ENCODE data around the gene PISD.

PISD gene

DNA sequence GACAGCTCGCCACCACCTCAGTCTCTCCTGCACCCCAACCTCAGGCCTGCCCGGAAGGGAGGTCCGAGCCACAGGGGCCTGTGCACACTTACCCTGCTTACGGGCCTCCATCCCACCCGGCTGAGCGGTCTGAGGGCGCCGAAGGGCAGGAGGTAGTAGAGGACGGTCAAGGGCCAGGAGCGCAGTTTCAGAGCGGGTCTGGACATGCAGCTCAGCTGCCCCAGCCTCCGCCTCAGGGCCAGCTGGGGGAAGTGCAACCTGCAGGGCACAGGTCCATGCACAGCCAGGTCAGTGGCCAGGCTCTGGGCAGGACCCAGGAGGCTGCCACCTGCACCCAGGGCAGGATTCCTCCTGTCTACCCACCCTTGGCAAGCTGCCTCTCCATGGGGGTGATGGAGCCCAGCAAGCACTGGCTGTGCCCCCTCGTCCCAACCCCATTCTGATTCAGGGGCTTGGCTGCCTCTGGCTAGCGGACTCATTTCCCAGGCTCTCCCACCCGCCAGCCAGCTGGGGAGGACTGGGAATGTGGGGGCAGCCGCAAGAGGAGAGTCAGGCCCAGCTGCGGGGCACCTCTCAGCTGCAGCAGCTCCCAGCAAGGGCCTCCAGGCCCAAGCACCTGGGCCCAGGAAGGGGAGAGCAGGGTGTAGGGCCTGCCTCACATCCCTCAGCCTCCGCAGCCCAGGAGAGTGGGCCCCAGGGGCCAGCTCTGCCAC is 38.3 kb downstream of the PISD start:
- no peak for DNase-seq

DNA sequence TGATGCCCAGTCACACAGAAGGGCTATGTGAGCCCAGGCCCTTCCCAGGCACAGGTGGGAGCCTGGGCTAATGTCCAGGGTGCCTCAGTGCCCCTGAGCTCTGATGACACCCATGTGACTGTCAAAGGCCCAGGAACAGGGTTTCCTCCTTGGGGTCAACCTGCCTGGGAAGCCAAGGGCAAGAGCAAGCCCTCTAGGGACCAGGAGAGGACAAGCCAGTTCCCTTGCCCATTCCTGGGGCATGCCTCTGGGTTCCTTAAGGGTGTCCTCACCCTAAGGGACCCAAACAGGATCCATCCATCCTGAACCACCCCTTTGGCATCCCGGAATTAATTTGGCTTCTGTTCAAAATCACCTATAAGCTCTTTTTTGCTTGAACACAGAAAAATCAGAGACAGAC is 39.0 kb downstream of the PISD start:
- no peak for DNase-seq

DNA sequence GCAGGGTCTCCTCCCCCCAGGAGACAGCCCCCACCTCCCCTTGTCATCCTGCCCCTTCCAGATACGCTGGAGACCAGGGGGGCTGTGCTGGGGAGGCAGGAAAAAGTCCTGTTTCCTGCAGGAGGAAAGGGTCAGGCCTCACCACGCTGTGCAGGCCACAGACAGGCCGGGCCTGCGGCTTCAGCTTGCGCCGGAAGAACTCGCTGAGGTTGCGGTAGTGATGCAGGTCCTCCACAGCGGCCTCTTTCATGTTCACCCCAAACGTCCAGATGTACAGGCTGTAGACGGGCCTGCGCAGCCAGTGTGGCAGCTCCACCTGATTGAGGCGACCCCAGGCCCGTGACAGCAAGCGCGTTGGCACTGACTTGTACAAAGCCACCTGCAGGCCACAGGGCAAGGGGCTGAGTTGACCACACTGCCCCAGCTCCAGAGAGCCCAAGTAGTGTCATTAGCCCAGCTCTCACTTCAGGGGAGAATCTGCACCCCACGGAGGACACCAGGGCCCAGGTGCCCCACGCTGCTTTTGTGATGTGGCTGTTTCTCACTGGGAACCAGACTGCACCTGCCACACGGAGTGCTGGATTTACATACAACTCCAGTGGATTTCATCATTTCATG is 40.4 kb downstream of the PISD start:
- no peak for DNase-seq

DNA sequence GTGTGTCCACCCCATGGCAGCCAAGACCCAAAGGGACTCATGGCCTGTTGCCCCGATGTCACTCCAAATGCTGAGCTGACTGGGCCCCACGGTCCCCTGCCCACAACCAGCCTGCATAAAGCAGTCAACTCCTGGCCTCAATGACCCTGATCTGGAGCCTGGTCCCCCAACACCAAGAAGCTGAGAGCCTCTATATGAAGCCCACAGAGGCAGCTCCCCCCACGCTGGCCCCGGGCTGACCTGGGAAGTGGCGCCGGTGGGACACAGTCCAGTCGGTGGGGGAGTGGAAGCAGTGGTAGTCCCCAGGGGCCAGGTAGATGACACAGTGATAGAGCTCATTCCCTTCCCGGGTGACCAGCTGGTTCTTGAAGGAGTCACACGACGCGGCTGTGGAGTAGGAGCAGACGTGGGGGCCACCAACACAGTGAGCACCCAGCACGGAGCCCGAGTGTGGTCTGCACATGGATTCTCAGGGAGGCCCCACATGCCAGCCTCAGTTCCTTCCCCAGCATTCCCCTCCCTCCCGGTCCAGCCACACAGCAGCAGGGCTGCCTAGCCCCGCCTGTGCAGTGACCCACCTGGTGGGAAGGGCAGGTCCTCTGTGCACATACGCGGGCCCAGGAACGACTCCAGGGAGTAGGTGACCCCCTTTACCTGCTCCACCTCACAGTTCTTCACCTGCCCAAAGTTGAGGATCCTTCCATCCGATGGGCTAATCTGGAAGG is 41.1 kb downstream of the PISD start:
- no peak for DNase-seq

DNA sequence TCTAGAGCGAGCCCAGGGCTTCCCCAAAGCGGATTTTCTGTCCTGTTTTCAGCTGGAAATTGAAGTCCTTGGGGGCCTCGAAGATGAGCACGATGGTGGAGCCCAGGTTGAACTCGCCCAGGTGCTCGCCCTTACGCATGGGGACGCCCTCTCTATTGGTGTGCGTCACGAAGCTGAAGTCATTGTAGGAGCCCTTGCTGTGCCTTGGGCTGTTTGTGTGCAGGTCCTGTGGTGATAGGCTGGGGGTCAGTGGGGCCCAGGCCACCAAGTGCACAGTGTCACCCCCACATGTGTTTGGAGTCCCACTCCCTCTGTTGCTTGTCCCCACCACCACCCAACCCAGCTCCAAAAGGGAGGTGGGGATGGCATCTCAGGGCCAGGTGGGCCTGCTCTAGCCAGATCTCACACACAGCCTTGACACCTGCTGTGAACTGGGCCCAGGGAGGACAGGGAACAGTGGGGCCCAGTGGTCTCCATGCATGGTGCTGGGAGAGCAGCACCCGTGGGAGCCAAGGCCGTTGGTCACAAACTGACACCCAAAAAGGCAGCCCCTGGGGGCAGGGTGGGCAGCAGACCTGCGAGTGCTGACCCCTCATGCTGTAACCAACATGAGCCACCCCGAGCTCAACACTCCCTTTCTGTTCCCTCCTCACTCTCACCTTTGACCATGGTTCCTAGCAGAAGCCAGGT is 42.3 kb downstream of the PISD start:
- no peak for DNase-seq

DNA sequence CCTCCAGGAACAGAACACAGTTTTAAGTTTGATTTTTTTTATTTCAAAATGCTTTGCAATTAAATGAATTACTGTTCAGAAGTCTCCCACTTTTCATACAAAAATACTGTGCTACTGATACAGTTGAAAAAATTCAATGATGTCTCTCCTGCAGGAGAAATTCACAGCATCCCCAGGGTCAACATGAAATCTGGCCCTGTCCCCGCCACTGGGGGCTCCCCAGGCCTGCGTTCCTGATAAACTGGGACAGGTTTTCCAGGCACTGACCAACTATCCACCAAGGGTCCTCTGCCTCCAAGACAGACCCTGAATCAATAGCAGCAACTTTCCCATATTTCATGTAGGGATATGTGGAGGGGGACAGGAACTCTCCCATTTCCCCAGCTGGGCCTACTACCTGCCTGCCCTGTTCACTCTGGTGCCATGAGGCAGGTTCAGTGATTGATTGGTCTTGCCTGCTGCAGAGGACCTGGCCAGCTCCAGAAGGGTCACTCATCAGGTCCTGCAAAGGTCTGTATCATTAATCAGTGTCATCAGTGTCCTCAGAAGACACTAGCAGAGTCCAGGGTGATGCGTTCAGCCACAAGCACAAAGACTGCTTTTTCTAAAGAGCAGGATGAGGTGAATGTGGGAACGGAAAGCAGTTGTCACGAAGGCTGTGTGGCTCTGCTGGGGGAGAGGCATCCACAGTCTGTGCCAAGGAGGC is 43.4 kb downstream of the PISD start:
- DNase-seq: no peak

DNA sequence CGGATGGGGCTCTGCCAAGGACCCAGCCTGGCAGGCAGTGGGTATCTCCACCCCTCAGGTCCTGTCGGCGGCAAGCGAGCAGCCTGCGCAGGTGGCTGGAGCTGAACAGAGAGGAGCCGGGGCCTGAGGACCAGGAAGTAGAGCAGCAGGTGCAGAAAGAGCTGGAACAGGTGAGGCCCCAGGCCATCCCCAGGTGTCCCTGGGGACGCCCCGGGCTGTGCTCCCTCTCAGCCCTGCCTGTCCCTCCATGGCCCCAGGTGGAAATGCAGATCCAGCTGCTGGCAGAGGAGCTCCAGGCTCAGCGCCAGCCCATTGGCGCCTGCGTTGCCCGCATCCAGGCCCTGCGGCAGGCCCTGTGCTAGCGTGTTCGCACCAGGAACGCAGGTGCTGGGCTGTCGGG is 44.0 kb downstream of the PISD start:
- peak; percentile 89 for DNase-seq

DNA sequence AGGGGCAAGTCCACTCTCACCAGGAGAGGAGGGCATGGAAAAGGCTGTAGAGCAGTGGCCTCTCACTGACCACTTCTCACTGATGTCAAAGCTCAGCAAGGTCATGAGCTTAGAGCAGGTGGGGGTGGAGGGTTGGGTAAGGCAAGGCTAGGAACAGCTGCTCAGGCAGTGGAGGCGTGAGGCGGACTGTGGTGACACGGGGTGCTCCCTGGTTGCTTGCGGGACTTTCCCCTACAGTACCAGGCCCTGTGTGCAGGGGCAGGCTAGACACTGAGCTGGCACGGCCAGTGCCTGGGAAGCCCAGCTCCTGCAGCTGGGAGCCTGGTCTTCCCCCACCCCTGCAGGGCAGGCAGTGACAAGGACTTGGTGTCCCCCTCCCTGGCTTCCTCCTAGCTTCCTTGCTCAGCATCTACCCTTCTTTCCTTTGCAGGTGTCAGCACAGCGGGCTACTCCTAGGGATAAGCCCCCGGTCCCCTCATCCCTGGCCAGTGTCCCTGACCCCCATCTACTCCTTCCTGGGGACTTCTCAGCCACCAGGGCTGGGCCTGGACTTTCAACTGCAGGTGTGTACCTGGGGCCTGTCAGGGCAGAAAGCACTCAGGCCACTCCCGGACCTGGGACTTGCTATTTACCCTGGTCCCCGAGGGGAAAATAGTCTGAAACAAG is 45.6 kb downstream of the PISD start:
- no peak for DNase-seq

DNA sequence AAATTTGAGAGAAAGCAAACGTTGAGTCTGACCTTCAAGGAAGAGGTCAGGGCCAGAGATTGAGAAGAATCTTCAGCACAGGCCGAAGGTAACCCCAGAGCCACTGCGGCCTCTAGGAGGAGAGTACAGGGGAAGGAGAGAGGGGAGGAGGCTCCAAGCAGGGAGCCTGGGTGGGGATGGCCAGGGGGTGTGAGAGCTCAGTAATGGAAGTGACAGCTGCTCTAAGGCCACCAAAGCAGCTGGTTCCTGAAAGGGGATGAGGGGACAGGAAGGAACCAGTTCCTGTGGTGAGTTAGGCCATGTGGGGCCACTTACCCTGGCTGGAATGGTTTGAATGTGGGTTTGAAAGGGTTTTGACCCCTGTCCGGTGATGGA is 46.1 kb downstream of the PISD start:
- no peak for DNase-seq

DNA sequence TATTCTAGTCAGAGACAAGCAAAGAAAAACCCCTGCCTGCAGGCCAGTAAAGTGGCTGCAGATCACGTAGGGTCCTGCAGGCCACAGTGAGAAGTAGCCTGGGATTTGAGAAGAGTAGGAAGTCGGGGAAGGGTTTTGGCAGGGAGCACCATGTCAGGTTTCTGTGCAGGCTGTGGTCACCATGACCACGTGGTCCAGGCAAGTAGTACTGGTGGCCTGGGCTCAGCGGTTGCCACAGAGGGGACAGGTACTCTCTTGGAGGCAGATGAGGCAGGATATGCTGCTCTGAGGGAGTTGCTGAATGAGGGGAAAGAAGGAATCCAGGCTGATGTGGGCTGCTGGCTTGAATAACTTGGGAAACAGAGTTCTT is 46.5 kb downstream of the PISD start:
- no peak for DNase-seq

DNA sequence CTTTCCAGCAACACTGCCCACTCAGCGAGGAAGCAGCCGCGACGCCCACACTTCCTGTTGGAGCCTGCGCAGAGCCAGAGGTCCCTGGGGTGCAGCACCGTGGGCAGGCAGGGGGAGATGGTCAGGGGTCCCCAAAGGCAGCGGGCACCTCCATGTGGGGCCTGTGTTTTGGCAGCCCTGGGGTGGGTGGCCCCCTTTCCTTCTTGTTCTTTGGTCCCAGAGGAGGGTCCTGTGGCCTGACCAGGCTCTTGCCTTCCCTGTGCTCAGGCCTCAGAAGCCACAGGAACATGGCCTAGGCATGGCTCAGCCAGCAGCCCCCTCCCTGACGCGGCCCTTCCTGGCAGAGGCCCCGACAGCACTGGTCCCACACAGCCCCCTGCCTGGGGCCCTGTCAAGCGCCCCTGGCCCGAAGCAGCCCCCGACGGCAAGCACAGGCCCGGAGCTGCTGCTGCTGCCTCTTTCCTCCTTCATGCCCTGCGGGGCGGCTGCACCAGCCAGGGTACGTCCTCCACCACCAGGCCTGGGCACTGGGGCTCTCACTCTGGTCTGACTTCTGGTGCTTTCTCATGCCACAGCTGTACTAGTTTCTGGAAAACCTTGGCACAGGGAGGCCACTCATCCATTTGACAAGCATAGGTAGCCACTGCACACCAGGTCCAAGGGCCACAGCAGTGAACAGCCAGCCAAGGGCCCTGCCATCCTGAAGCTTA is 47.1 kb downstream of the PISD start:
- DNase-seq: no peak

DNA sequence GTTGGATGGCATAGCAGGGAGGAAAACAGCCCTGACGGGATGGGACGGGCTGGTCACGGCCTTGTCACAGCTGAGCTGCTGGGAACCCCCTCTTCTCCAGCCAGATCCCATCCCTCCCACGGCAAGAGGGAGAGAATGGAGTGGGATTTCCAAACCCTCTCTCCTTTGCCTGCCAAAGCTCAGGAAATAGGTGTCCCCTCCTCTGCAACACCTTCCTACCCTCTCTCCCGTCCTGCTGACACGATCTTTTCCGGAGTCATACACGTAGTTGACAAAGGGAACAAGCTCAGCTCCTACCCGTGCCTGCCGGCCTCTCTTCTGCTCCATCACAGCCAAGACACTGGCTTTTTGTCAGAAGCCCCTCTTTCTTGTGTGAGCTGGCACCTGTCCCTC is 48.1 kb downstream of the PISD start:
- DNase-seq: no peak

DNA sequence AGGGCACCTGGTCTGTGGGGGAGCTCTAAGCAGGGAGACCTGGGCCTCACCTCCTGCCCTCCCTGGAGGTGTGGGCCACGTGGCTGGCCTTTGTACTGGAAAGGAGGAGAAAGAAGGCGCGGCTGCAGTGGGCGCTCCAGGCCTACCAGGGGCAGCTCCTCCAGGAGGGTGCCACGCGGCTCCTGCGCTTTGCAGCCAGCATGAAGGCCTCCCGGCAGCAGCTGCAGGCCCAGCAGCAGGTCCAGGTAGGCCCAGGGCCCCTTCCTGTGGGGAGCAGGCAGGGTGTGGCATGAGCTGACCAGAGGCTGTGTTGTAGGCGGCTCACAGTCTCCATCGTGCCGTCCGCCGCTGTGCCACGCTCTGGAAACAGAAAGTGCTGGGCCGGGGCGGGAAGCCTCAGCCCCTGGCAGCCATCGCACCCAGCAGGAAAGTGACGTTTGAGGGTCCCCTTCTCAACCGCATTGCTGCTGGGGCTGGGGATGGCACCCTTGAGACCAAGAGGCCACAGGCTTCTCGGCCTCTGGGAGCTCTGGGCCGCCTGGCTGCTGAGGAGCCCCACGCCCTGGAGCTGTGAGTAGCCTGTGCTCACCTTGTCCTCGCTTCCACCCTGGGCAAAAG is 48.6 kb downstream of the PISD start:
- DNase-seq: no peak

DNA sequence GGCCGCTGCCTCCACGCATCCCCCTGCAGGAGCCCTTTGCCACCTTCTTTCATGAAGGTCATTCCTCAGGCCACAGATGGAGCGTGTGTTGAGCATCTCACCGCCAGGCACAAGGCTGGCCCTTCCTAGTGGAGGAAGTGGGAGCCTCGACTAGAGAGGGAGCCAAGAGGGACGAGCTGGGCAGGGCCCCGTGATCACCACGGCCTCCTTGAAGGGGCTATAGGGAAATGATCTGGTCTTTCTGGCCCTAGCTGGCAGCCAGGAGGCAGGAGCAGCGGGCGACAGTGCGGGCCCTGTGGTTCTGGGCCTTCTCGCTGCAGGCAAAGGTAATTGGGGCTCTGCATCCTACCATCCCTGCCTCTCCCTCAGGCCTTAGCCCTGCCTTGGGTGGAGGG is 49.1 kb downstream of the PISD start:
- no peak for DNase-seq

DNA sequence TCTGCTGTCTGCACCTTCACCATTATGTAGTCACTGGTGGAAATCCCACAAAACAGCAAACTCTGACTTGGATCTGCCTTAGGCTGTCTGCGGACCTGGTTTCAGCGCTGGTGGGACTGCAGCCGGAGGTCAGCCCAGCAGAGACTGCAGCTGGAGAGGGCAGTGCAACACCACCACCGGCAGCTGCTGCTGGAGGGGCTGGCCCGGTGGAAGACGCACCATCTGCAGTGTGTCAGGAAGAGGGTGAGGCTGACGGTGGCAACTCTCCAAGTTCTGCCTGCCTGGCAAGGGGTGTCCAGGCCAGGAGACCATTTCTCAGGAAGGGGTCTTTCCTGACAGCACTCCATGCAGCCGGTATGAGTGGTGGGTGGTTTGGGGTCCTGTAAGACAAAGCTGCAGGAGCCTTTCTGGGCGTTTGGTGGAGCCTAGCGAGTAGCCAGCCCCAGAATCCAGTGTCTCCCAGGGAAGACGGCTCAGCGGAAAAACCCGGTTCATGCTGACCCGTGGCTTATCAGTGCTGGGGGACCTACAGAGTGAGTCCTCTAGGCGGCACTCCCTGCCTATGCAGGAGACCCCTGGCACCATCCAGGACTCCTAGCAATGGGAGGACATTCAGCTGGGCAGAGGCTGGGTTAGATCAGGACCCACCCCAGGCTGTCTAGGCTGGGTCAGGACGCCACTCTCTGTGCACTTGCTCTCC is 50.8 kb downstream of the PISD start:
- DNase-seq: no peak

DNA sequence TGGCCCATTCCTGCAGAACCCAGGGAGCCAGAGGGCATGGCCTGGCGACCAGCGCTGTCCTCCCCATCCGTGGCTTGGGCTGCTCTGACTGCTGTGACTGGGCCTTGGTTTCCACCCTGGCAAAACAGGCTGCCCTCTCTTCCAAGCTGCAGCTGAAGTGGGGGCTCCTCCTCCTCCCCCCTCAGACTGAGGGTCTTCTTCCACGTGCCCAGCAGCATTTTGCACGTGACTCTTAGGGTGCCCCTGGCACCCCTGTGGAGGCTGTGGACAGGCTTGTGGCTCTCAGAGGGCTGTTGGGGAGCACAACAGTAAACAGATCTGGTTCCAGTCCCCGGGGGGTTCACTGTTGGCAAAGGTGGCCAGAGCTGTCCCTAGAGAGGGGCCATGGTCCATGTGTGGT is 51.4 kb downstream of the PISD start:
- no peak for DNase-seq

DNA sequence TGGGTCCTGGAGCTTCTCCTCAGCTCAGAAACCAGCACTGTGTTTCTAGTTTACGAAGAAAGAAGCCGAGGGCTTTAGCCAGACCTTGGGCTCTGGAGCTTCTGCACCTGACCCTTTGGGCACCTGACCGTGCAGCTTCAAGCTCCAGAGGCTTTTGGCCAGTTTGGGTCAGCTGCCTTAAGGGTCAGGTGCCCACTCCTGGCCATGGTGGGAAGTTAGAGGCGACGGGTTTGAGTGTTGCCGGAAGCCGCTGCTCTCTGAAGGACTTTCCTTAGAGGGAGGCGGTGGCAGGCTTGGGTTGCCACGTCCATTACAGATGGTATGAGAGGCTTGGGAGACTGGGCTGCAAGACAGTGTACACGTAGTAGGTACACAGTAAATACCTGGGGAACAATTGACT is 52.3 kb downstream of the PISD start:
- DNase-seq: no peak

DNA sequence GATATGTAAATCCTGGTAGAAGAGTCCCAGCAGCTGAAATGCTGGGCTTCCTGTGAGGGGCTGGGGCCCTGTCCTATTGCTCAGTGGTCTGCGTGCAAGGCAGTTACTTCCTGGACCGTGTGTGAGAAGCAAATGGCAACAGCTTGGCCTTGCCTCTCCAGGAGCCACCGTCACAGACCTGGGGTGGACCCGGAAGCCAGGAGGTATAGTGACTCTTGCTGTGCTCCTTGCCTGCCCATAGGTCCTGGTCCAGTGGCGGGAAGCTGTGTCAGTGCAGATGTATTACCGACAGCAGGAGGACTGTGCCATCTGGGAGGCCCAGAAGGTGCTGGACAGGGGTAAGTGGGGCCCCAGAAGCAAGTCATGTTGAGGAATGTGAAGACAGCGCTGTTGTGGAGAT is 54.3 kb downstream of the PISD start:
- no peak for DNase-seq

DNA sequence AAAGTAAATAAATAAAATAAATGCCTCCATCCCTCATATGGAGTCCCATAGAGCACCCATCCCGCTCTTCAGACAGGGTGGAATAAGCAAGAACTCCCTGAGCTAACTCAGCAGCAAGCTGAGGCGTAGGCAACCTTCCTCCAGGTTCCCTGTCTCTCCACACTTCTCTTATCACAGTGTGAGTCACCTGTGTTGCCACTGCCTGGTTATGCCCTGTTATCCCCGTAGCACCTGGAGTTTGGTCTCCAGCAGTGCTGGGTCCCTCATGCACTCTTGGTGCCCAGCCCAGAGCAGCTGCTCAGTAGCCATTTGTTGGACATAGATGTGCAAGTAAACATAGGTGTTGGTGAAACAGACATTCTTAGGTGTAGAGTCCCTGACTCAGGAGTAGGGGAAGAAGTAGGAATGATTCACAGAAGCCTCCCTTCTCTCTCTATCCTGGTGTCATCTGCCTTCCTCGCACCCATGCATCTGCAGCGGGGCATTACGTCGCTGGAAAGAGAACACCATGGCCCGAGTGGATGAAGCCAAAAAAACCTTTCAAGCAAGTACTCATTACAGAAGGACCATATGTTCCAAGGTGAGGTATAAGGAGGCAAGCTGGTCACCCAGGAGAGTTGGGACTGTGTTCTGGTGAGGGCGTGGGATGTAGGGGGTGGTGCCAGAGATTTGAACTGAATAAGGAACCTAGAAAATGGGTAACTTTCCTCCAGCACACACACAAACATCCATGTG is 56.0 kb downstream of the PISD start:
- no peak for DNase-seq

All from NCI-H526 treated with DMSO at 0.1 percent for 48 hours (cell line).